ENCODE data around the gene ANKRD36. TPM values are rescaled to one million over a fixed set of nuclear protein-coding genes. Genes with fewer than 3 reads are reported as not detected.
"Not testable (repeated sequence)": the region's sequence is repeated elsewhere in the genome, so short reads cannot be mapped to it uniquely, and the experiment has no call there.

ANKRD36 gene
- total and polyA plus RNA-seq, 2 of the 13 experiments (the other 11 are each of a cell fraction or from before 2014, with no cell fraction given) = 6.4 to 27.3 TPM

- DNase-seq (ENCODE audit: low spot score); H3K79me2 ChIP-seq (ENCODE audit: insufficient read depth, low read length); H3K4me1 ChIP-seq (ENCODE audit: insufficient read depth, low read length); intact Hi-C loops (cut with micrococcal nuclease; ENCODE audit: unreplicated experiment); H3K27ac ChIP-seq (ENCODE audit: extremely low read length, insufficient read depth, low read length); H4K20me1 ChIP-seq (ENCODE audit: insufficient read depth, low read length); in situ Hi-C loops (cut with HindIII; ENCODE audit: extremely low pct_ligation_motif_present, low pct_unique_long_range_greater_than_20kb); H2AFZ ChIP-seq (ENCODE audit: low read length); H3K9ac ChIP-seq (ENCODE audit: insufficient read depth, low read depth, low read length); FAIRE-seq; ATAC-seq; CTCF ChIA-PET (ENCODE audit: low intra/inter-chr PET ratio, low total read pairs); H3K4me2 ChIP-seq (ENCODE audit: low read depth, low read length); H3K27me3 ChIP-seq (ENCODE audit: control insufficient read depth in 1 of 2, insufficient read depth in 2 of 2, low read length in 2 of 2); BruUV-seq (replicated peaks); H3K36me3 ChIP-seq (replicated peaks in 1 of 2; ENCODE audit: control insufficient read depth in 1 of 2, insufficient read depth in 2 of 2, low read length in 2 of 2); H3K4me3 ChIP-seq (replicated peaks in 1 of 3; ENCODE audit: insufficient read depth in 1 of 3, low read depth in 2 of 3, low read length in 3 of 3); H3K9me3 ChIP-seq (ENCODE audit: low read length): not testable (repeated sequence)
- 36% methylated on average over 2 of the region's 2 CpGs for WGBS (ENCODE audit: low lambda C conversion rate)
- POLR2A ChIA-PET = interaction anchor here (0.6 kb wide), 1 partner anchor 1986 kb away, joined by 3 read pairs; no protein-coding TSS in a partner anchor
Measured at GRCh38 chr2:97092946-97093345, 20.0 kb upstream of the ANKRD36 start.

DNA sequence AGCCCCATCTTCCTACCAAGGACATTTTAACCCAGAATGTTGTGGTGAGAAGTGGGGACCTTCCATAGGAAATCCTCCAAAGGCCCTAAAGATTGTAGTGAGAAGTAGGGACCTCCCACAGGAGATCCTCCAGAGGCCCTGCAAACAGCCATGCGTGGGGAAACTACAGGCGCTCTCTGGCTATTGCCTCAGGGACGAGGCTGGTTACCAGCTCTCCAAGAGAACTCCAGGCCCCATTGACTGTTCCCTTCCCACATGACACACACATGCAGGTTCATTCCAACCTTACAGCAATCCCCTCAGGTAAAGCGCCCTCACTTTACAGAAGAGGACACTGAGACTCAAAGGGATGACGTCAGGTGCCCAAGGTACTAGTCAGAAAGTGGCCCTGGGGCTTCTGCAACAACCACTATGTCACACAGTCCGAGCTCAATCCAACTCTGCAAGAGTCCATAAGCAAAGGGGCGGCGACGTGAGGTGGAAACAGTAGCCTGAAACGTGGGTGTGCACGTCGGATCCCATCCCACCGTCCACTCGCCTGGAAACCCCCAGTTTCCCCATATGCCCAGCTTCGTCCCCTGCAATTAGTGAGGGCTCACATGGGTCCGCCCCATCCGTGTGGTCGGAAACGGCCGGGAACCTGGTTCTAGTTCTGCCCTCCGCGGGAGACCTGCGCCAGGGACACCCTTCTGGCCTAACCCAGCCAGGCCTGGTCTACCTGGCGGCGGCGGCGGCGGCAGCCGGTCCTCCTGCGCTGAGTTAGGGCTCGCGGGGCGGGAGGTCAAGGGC lies 18.8 kb upstream of the ANKRD36 start:
- H2AFZ ChIP-seq (ENCODE audit: low read length); in situ Hi-C loops (cut with HindIII; ENCODE audit: extremely low pct_ligation_motif_present, low pct_unique_long_range_greater_than_20kb); CTCF ChIA-PET (ENCODE audit: low intra/inter-chr PET ratio, low total read pairs); H3K27ac ChIP-seq (ENCODE audit: extremely low read length, insufficient read depth, low read length); H3K79me2 ChIP-seq (ENCODE audit: insufficient read depth, low read length); H3K9me3 ChIP-seq (ENCODE audit: low read length); H3K27me3 ChIP-seq (ENCODE audit: control insufficient read depth in 1 of 2, insufficient read depth in 2 of 2, low read length in 2 of 2); BruUV-seq (replicated peaks); H3K36me3 ChIP-seq (replicated peaks in 1 of 2; ENCODE audit: control insufficient read depth in 1 of 2, insufficient read depth in 2 of 2, low read length in 2 of 2); POLR2A ChIA-PET; H3K9ac ChIP-seq (ENCODE audit: insufficient read depth, low read depth, low read length); DNase-seq (ENCODE audit: low spot score); intact Hi-C loops (cut with micrococcal nuclease; ENCODE audit: unreplicated experiment); H4K20me1 ChIP-seq (ENCODE audit: insufficient read depth, low read length); FAIRE-seq; H3K4me1 ChIP-seq (ENCODE audit: insufficient read depth, low read length); TF ChIP-seq CREB1 (CRISPR knock-in tag; IDR thresholded peaks at IDR 0.05): not testable (repeated sequence)
- 48% methylated on average over 4 of the region's 33 CpGs for WGBS (ENCODE audit: low lambda C conversion rate)
- peak overlapping the region; percentile 23; the same call in 1 of the 2 replicates for H3K4me2 ChIP-seq (ENCODE audit: low read depth, low read length)
- peak; percentile 21 for ATAC-seq
- TF ChIP-seq CREB1 (IDR thresholded peaks at IDR 0.05) = 0 out of 2 replicates have a peak, but pooled peaks have one; percentile 18
- H3K4me3 ChIP-seq (replicated peaks in 1 of 3; ENCODE audit: insufficient read depth in 1 of 3, low read depth in 2 of 3, low read length in 3 of 3) = peak overlapping the region in 1 of 3 experiments; percentile 38; a peak in 2 of 6 replicates

Measured in HepG2 (cell line).